K562 (cell line): ENCODE measurements around the gene DLX4. TPM values are rescaled to one million over a fixed set of nuclear protein-coding genes. Genes with fewer than 3 reads are reported as not detected.

Experiments
- ARID1B ChIP-seq: fragments of 450-650 bp; IDR thresholded peaks from 2 replicates; pipeline ENCODE4 v1.6.1; 2016; ENCODE audit warnings: antibody characterized with exemption, mild to moderate bottlenecking, inconsistent platforms
- ETV6 ChIP-seq, 3 experiments: fragments of 150-350 bp in 1 of 3; sonication (generic) in 1 of 3; formaldehyde crosslinking in 1 of 3; IDR thresholded peaks; 2 replicates each; pipeline versions ENCODE4 v1.6.1 to v1.8.0; 2014 to 2022; ENCODE audit warnings: borderline replicate concordance in 2 of 3, low read depth in 2 of 3, antibody characterized with exemption in 1 of 3, low read length in 1 of 3, mild to moderate bottlenecking in 1 of 3, missing genetic modification reagents in 1 of 3
- NR2F6 ChIP-seq: fragments of 450-650 bp; formaldehyde crosslinking; IDR thresholded peaks from 2 replicates; pipeline ENCODE4 v1.4.0; 2020; ENCODE audit warnings: mild to moderate bottlenecking
- RBM34 ChIP-seq: fragments of 200-400 bp; formaldehyde crosslinking; IDR thresholded peaks from 2 replicates; pipeline ENCODE4 v1.6.1; 2018; ENCODE audit warnings: low read length, borderline replicate concordance; ENCODE audit not compliant: insufficient read depth
- RFX7 ChIP-seq: fragments of 250-450 bp; sonication (Bioruptor Pico); IDR thresholded peaks from 2 replicates; pipeline ENCODE4 v1.5.1; 2021; ENCODE audit warnings: mild to moderate bottlenecking
- SAP30 ChIP-seq: fragments of 200-600 bp; sonication (generic); IDR thresholded peaks from 2 replicates; pipeline ENCODE4 v1.6.1; 2012; ENCODE audit warnings: borderline replicate concordance, low read depth, mild to moderate bottlenecking, moderate library complexity, low read length, control low read depth, inconsistent platforms; ENCODE audit not compliant: insufficient read depth, poor library complexity, severe bottlenecking
- ZNF239 ChIP-seq: fragments of 250-450 bp; sonication (Bioruptor Pico); IDR thresholded peaks from 2 replicates; pipeline ENCODE4 v1.4.0; 2020; ENCODE audit warnings: mild to moderate bottlenecking
- ZNF764 ChIP-seq: fragments of 250-450 bp; sonication (Bioruptor Pico); IDR thresholded peaks from 2 replicates; pipeline ENCODE4 v1.4.0; 2020; ENCODE audit warnings: low read depth, mild to moderate bottlenecking, moderate library complexity
- polyA plus RNA-seq, 8 experiments: library from polyadenylated mRNA; depleted of rRNA in 4 of 8; stranded (reverse) in 5 of 8; unstranded in 3 of 8; fragments of >200 nt; fragmentation: Nextera tagmentation in 2 of 8; fragmentation: Illumina TruSeq in 1 of 8; extraction: Ambion mirVana in 2 of 8; extraction: Trizol in 1 of 8; gene quantifications; 2 replicates each; pipeline versions ENCODE4 v1.2.1 to v1.2.3, GENCODE V29; 2011 to 2014; ENCODE audit warnings: inconsistent platforms in 1 of 8, missing spikeins in 1 of 8
- total RNA-seq, 7 experiments: library from RNA; depleted of rRNA in 6 of 7; stranded (reverse); fragments of >200 nt in 6 of 7; fragmentation: Illumina TruSeq in 2 of 7; extraction: Trizol in 2 of 7; gene quantifications; 2 replicates each; pipeline versions ENCODE4 v1.2.1 to v1.2.3, GENCODE V29; 2011 to 2021; ENCODE audit warnings: low replicate concordance in 1 of 7
- TF ChIP-seq, protein P1 (sequence below): sonication (generic); formaldehyde crosslinking; IDR thresholded peaks from 2 replicates; pipeline ENCODE4 v1.8.1; 2023; ENCODE audit warnings: mild to moderate bottlenecking, missing genetic modification reagents, moderate library complexity
- TF ChIP-seq, protein P2 (sequence below): sonication (generic); formaldehyde crosslinking; IDR thresholded peaks from 2 replicates; pipeline ENCODE4 v1.9.0; 2022; ENCODE audit warnings: mild to moderate bottlenecking, missing genetic modification reagents
- TF ChIP-seq, protein P3 (sequence below): fragments of 250-450 bp; sonication (Bioruptor Pico); IDR thresholded peaks from 2 replicates; pipeline ENCODE4 v1.5.1; 2021; ENCODE audit warnings: mild to moderate bottlenecking
- TF ChIP-seq, protein P4 (sequence below): sonication (generic); formaldehyde crosslinking; IDR thresholded peaks from 2 replicates; pipeline ENCODE4 v1.8.1; 2023; ENCODE audit warnings: missing genetic modification reagents, mild to moderate bottlenecking, borderline replicate concordance

DLX4 gene
- total and polyA plus RNA-seq, 9 of the 15 experiments (the other 6 are each of a cell fraction or from before 2014, with no cell fraction given): 0.15 to 2.2 (median 0.58) TPM

DNA sequence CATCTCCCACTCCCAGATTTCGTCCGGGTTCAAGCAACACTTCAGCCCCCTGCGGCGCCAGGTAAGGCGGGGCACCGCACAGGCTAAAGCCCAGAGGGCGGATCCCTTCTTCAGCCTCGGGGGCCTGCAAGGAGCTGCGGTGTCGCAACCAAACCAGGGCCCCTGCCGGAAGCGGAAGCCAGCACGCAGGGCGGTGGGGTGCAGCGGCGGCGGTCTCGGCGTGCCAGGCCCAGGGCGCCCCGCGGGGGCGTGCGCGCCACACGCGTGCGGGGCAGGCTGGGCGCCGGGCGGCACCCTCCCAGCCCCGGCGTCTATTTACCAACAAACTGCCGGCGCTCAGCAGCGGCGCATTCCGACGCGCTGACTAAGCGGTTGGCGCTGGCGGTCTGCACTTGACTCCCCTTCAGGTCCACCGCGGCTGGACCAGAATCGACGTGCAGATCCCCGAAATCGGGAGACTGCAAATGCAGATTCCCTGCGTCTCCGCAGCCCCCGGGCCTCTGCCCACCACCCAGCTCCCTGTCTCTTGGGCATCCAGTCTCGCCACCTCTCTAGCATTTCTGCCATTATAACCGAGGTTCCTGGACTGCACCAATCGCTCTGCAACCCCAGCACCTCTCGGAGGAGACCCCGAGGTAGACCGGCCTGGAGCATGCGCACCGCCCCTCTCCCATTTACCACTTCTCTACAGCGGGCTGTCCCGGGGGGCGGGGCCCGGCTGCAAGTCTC lies 421 bp upstream of the DLX4 start (continued):
- TF ChIP-seq, protein P1, sequence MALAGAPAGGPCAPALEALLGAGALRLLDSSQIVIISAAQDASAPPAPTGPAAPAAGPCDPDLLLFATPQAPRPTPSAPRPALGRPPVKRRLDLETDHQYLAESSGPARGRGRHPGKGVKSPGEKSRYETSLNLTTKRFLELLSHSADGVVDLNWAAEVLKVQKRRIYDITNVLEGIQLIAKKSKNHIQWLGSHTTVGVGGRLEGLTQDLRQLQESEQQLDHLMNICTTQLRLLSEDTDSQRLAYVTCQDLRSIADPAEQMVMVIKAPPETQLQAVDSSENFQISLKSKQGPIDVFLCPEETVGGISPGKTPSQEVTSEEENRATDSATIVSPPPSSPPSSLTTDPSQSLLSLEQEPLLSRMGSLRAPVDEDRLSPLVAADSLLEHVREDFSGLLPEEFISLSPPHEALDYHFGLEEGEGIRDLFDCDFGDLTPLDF (CRISPR knock-in tag): peak; percentile 52; the same call in 1 of the 2 replicates
- TF ChIP-seq SAP30 (no peak), ZNF764 (CRISPR knock-in tag) (no peak), RFX7 (CRISPR knock-in tag) (no peak), ETV6 (IDR thresholded peaks at IDR 0.05; ENCODE audit: borderline replicate concordance in 1 of 2, low read depth in 2 of 2, low read length in 1 of 2) (no peak), ETV6 (CRISPR knock-in tag; IDR thresholded peaks at IDR 0.05; ENCODE audit: borderline replicate concordance) (no peak), ZNF239 (CRISPR knock-in tag) (no peak), RBM34 (no peak), NR2F6 (CRISPR knock-in tag) (no peak), ARID1B (no peak)
- TF ChIP-seq, protein P2, sequence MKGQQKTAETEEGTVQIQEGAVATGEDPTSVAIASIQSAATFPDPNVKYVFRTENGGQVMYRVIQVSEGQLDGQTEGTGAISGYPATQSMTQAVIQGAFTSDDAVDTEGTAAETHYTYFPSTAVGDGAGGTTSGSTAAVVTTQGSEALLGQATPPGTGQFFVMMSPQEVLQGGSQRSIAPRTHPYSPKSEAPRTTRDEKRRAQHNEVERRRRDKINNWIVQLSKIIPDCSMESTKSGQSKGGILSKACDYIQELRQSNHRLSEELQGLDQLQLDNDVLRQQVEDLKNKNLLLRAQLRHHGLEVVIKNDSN: no peak
- TF ChIP-seq, protein P3, sequence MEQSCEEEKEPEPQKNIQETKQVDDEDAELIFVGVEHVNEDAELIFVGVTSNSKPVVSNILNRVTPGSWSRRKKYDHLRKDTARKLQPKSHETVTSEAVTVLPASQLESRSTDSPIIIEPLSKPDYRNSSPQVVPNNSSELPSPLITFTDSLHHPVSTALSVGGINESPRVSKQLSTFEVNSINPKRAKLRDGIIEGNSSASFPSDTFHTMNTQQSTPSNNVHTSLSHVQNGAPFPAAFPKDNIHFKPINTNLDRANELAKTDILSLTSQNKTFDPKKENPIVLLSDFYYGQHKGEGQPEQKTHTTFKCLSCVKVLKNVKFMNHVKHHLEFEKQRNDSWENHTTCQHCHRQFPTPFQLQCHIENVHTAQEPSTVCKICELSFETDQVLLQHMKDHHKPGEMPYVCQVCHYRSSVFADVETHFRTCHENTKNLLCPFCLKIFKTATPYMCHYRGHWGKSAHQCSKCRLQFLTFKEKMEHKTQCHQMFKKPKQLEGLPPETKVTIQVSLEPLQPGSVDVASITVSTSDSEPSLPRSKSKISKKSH: no peak
- TF ChIP-seq, protein P4, sequence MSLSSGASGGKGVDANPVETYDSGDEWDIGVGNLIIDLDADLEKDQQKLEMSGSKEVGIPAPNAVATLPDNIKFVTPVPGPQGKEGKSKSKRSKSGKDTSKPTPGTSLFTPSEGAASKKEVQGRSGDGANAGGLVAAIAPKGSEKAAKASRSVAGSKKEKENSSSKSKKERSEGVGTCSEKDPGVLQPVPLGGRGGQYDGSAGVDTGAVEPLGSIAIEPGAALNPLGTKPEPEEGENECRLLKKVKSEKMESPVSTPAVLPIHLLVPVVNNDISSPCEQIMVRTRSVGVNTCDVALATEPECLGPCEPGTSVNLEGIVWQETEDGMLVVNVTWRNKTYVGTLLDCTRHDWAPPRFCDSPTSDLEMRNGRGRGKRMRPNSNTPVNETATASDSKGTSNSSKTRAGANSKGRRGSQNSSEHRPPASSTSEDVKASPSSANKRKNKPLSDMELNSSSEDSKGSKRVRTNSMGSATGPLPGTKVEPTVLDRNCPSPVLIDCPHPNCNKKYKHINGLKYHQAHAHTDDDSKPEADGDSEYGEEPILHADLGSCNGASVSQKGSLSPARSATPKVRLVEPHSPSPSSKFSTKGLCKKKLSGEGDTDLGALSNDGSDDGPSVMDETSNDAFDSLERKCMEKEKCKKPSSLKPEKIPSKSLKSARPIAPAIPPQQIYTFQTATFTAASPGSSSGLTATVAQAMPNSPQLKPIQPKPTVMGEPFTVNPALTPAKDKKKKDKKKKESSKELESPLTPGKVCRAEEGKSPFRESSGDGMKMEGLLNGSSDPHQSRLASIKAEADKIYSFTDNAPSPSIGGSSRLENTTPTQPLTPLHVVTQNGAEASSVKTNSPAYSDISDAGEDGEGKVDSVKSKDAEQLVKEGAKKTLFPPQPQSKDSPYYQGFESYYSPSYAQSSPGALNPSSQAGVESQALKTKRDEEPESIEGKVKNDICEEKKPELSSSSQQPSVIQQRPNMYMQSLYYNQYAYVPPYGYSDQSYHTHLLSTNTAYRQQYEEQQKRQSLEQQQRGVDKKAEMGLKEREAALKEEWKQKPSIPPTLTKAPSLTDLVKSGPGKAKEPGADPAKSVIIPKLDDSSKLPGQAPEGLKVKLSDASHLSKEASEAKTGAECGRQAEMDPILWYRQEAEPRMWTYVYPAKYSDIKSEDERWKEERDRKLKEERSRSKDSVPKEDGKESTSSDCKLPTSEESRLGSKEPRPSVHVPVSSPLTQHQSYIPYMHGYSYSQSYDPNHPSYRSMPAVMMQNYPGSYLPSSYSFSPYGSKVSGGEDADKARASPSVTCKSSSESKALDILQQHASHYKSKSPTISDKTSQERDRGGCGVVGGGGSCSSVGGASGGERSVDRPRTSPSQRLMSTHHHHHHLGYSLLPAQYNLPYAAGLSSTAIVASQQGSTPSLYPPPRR (CRISPR knock-in tag): no peak
